ENCODE results near the gene TTC12.
A peak's percentile ranks its signal among the peaks of the same experiment; 100 is the strongest.

TTC12 gene

GRCh38 chr11:113376156-113376555, 61.8 kb downstream of the TTC12 start:
- DNase-seq (ENCODE audit: low spot score): no peak

GRCh38 chr11:113377681-113378412, 63.5 kb downstream of the TTC12 start:
- no peak for DNase-seq (ENCODE audit: low spot score)

GRCh38 chr11:113378692-113379091, 64.3 kb downstream of the TTC12 start:
- DNase-seq (ENCODE audit: low spot score): no peak

- no peak for DNase-seq (ENCODE audit: low spot score)
Observed at GRCh38 chr11:113382121-113382520, 67.7 kb downstream of the TTC12 start.

GRCh38 chr11:113384551-113384950, 70.2 kb downstream of the TTC12 start:
- DNase-seq (ENCODE audit: low spot score): peak; percentile 89

GRCh38 chr11:113385749-113386148, 71.4 kb downstream of the TTC12 start:
- no peak for DNase-seq (ENCODE audit: low spot score)

- no peak for DNase-seq (ENCODE audit: low spot score)
Observed at GRCh38 chr11:113386866-113387265, 72.5 kb downstream of the TTC12 start.

- DNase-seq (ENCODE audit: low spot score): peak; percentile 14
Observed at GRCh38 chr11:113387605-113388211, 73.3 kb downstream of the TTC12 start, which contains the start of gene ANKK1. Gene ANKK1 (plus strand): TSS chr11:113387779. CDS start chr11:113387885, 106 bp downstream.

GRCh38 chr11:113389272-113389671, 74.9 kb downstream of the TTC12 start:
- no peak for DNase-seq (ENCODE audit: low spot score)

- no peak for DNase-seq (ENCODE audit: low spot score)
Observed at GRCh38 chr11:113392236-113392921, 78.0 kb downstream of the TTC12 start.

GRCh38 chr11:113393501-113393985, 79.2 kb downstream of the TTC12 start:
- DNase-seq (ENCODE audit: low spot score): no peak

GRCh38 chr11:113394919-113395318, 80.5 kb downstream of the TTC12 start:
- no peak for DNase-seq (ENCODE audit: low spot score)

GRCh38 chr11:113395782-113396336, 81.5 kb downstream of the TTC12 start:
- no peak for DNase-seq (ENCODE audit: low spot score)

GRCh38 chr11:113396690-113397089, 82.3 kb downstream of the TTC12 start:
- DNase-seq (ENCODE audit: low spot score): no peak

GRCh38 chr11:113397212-113397611, 82.8 kb downstream of the TTC12 start:
- DNase-seq (ENCODE audit: low spot score): no peak

- no peak for DNase-seq (ENCODE audit: low spot score)
Observed at GRCh38 chr11:113397821-113398220, 83.4 kb downstream of the TTC12 start.

GRCh38 chr11:113398669-113399430, 84.5 kb downstream of the TTC12 start:
- no peak for DNase-seq (ENCODE audit: low spot score)

GRCh38 chr11:113400631-113401230, 86.3 kb downstream of the TTC12 start:
- no peak for DNase-seq (ENCODE audit: low spot score)

- peak; percentile 71 for DNase-seq (ENCODE audit: low spot score)
Observed at GRCh38 chr11:113401718-113402117, 87.3 kb downstream of the TTC12 start.

GRCh38 chr11:113404859-113405430, 90.6 kb downstream of the TTC12 start:
- DNase-seq (ENCODE audit: low spot score): no peak
